ENCODE measurements around the gene GFM2.
"Not testable (repeated sequence)": the region's sequence is repeated elsewhere in the genome, so short reads cannot be mapped to it uniquely, and the experiment has no call there.

The GFM2 gene

DNA sequence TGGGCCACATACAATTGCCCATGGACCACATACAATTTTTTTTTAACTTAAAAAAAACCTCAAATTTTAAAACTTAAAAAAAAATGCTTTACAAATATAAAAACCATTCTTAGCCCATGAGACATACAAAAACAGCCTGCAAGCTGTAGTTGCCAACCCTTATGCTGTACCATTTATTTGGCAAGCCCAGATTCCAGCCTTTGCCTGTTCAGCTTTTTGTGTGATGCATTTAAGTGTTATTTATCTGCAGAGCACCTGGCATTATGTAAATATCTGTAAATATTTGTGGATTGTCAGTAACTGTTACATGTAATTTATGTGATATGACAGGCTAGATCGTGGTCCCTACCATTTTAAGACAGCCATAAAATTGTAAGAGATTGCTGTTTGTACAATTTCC, 49.3 kb downstream of the GFM2 start:
- H3K4me3 ChIP-seq (ENCODE audit: low read depth, low read length): no peak overlapping the region
- DNase-seq (ENCODE audit: low read depth): no peak
- TF ChIP-seq, protein P1, sequence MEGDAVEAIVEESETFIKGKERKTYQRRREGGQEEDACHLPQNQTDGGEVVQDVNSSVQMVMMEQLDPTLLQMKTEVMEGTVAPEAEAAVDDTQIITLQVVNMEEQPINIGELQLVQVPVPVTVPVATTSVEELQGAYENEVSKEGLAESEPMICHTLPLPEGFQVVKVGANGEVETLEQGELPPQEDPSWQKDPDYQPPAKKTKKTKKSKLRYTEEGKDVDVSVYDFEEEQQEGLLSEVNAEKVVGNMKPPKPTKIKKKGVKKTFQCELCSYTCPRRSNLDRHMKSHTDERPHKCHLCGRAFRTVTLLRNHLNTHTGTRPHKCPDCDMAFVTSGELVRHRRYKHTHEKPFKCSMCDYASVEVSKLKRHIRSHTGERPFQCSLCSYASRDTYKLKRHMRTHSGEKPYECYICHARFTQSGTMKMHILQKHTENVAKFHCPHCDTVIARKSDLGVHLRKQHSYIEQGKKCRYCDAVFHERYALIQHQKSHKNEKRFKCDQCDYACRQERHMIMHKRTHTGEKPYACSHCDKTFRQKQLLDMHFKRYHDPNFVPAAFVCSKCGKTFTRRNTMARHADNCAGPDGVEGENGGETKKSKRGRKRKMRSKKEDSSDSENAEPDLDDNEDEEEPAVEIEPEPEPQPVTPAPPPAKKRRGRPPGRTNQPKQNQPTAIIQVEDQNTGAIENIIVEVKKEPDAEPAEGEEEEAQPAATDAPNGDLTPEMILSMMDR (IDR thresholded peaks at IDR 0.05; ENCODE audit: control insufficient read depth, extremely low read depth, insufficient read depth): no peak

DNA sequence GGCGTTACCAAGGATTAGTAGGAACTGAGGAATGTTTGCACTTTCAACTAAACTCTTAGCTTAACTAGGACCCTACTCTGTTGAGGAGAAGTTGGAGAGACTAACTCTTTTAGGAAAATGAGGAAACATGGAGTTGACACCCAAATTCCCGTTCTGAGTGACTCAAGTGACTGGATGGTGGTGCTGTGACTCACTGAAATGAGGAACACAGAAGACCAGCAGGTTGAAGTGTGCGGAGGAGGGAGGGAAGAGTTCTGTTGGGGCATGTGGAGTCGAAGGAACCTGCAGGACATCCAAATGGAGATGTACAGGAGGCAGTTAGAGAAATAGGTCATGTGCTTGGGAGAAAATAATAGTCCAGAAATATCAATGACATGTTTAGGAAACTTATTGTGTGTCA, 73.7 kb downstream of the GFM2 start:
- H3K4me3 ChIP-seq (ENCODE audit: low read depth, low read length): no peak overlapping the region
- DNase-seq (ENCODE audit: low read depth): no peak
- TF ChIP-seq, protein P1 (IDR thresholded peaks at IDR 0.05; ENCODE audit: control insufficient read depth, extremely low read depth, insufficient read depth): no peak

DNA sequence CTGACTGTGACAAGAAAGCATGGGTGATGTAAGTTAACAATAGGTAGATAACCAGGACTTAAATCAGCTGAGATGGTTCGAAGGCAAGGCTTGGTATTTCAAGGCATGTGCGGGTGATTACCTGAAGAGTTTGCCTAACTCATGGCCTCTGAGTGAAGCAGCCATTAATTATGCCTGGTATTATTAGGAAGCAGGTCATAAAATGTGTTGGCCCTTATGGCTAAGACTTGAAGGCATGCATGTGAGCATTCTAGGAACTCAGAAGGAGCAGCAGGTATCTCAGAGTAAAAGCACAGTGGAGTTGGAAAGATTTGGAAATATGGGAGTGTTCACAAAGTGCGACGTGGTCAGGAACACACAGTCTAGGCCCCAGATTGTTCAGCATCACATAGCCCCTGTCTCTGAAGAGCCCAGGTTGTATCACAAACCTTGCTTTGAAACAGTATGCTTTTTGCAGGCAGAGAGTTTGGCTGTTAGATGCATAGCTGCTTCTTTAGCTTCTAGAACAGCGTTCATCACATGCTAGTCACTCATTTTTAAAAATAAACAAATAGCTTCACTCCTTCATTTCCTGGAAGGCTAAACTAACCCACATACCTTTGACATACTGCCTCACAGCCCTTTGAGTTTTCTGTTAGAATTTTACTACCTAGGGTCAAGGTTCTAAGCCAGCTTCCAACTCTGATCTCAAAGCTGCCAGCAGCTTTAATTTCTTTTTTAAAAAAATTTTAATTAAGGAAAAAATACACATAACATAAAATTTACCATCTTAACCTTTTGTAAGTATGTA, 79.8 kb downstream of the GFM2 start:
- DNase-seq (ENCODE audit: low read depth): no peak
- TF ChIP-seq, protein P1 (IDR thresholded peaks at IDR 0.05; ENCODE audit: control insufficient read depth, extremely low read depth, insufficient read depth): no peak
- no peak overlapping the region for H3K4me3 ChIP-seq (ENCODE audit: low read depth, low read length)

DNA sequence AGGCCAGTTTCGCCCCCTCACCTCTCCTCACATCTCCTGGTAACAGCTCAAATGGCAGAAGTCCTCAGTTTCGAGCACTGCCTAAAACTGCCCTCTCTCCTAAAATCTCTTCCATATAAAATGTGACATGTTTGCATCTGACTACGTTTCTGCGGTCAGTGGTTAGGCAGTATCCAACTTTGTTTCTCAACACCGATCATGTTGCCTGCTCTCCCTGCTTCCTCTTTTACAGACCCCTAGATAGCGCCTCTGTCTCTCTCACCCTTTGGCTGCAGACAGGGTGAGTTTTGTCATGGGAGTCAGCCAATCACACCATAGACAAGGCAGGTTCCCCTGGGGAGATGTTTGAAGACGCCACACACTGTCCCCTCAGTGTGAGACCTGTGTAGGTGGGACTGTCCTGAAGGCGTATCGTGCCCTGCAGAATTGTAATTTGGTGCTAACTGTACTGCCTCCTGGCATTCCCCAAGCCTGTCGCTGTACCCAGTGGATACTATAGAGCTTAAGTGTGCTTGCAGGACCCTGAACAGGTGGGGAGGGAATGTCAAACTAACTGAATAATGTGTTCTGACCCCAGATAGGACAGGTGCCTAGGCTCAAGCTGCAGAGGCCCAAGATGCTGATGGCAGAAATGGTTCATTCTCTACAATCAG, 80.8 kb downstream of the GFM2 start:
- H3K4me3 ChIP-seq (ENCODE audit: low read depth, low read length): peak overlapping the region; percentile 89
- TF ChIP-seq, protein P1 (IDR thresholded peaks at IDR 0.05; ENCODE audit: control insufficient read depth, extremely low read depth, insufficient read depth): no peak
- no peak for DNase-seq (ENCODE audit: low read depth)

DNA sequence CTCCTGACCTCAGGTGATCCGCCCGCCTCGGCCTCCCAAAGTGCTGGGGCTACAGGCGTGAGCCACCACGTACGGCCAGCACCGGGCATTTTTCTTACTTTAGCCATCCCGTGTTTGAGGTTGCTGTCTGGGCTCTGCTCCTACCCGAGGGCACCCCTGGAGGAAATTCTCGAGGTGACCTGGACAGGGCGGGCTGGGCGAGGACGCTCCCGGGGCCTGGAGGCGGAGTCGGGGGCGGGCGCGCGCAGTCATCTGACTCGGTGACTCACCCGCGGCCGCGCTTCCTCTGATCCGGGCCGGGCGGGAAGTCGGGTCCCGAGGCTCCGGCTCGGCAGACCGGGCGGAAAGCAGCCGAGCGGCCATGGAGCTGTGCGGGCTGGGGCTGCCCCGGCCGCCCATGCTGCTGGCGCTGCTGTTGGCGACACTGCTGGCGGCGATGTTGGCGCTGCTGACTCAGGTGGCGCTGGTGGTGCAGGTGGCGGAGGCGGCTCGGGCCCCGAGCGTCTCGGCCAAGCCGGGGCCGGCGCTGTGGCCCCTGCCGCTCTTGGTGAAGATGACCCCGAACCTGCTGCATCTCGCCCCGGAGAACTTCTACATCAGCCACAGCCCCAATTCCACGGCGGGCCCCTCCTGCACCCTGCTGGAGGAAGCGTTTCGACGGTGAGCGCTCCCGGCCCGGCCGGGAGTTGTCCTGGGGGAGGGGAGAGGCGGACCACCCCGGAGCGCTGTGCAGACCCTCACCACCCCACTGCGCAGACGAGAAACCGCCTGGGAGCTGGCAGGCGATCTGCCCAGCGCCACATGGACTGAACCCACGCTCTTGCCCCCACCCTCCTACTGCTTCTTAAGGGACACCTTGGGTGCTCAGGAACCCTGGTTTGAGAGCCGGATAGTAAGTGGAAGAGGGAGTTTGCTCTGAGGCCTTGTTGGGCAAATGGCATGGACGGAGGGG, 81.7 kb downstream of the GFM2 start, which contains the start of gene HEXB:
TSS of gene HEXB (plus strand) at position 334 of the 952 bp plus-strand sequence. CDS start at position 362, 28 bp downstream.
- H3K4me3 ChIP-seq (ENCODE audit: low read depth, low read length): peak within 1 kb of the TSS; percentile 89
- DNase-seq (ENCODE audit: low read depth): peak; percentile 30
- TF ChIP-seq, protein P1 (IDR thresholded peaks at IDR 0.05; ENCODE audit: control insufficient read depth, extremely low read depth, insufficient read depth): 0 out of 2 replicates have a peak, but pooled peaks have one; percentile 9

DNA sequence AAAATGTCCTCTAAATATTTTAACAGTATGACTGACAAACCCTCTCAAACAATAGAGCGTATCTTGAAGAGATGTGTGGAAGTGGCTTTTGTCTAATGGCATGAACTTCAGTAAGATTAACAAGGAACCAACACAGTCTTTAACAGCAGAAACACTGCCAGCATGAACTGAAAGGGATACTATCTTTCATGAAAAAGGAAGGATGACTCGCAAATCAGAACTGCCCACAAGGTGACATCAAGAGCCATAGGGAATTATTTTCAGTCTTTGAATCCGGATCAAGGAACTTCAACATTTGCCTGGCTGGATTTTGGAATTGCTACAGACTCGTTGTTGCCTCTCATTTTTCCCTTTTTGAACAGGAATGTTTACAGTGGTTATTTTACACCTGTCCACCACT, 87.0 kb downstream of the GFM2 start:
- no peak overlapping the region for H3K4me3 ChIP-seq (ENCODE audit: low read depth, low read length)
- no peak for DNase-seq (ENCODE audit: low read depth)
- TF ChIP-seq, protein P1 (IDR thresholded peaks at IDR 0.05; ENCODE audit: control insufficient read depth, extremely low read depth, insufficient read depth): no peak

DNA sequence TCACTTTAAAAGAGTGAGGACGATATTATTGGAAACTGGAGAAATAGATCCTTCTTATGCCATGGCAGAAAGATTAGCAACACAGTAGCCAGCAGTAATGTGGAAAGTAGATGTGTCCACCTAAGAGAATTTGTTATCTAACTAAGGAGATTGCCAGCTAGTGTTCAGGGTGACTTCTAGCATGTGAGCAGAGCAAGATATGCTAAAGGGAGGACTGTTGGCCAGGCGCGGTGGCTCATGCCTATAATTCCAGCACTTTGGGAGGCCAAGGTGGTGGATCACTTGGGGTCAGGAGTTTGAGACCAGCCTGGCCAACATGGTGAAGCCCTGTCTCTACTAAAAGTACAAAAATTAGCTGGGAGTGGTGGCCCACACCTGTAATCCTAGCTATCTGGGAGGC, 87.6 kb downstream of the GFM2 start:
- not testable (repeated sequence) for DNase-seq (ENCODE audit: low read depth); H3K4me3 ChIP-seq (ENCODE audit: low read depth, low read length)

DNA sequence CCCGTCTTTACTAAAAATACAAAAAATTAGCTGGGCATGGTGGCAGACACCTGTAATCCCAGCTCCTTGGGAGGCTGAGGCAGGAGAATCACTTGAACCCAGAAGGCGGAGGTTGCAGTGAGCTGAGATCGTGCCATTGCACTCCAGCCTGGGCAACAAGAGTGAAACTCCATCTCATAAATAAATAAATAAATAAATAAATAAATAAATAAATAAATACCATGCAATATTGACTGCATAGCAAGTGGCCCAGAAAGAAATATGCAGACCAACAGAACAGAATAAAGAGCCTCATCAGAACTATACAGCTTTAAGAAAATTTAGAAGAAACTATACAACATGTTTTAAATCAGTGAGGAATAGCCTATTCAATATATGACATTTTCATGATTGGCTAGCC, 88.8 kb downstream of the GFM2 start:
- DNase-seq (ENCODE audit: low read depth); H3K4me3 ChIP-seq (ENCODE audit: low read depth, low read length): not testable (repeated sequence)

DNA sequence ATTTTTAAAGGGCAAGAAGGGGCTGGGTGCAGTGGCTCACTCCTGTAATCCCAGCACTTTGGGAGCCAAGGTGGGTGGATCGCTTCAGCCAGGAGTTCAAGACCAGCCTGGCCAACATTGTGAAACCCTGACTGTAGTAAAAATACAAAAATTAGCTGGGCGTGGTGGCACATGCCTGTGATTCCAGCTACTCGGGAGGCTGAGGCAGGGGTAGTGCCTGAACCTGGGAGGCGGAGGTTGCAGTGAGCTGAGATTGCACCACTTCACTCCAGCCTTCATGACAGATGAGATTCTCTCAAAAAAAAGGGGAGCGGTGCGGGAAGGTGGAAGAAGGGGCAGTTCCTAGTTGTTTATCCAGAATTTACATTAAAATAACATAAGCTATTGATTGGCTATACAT, 90.5 kb downstream of the GFM2 start:
- not testable (repeated sequence) for H3K4me3 ChIP-seq (ENCODE audit: low read depth, low read length); DNase-seq (ENCODE audit: low read depth)

All from LNCaP clone FGC (cell line).